ENCODE data around the gene ADGRA1.

DNA sequence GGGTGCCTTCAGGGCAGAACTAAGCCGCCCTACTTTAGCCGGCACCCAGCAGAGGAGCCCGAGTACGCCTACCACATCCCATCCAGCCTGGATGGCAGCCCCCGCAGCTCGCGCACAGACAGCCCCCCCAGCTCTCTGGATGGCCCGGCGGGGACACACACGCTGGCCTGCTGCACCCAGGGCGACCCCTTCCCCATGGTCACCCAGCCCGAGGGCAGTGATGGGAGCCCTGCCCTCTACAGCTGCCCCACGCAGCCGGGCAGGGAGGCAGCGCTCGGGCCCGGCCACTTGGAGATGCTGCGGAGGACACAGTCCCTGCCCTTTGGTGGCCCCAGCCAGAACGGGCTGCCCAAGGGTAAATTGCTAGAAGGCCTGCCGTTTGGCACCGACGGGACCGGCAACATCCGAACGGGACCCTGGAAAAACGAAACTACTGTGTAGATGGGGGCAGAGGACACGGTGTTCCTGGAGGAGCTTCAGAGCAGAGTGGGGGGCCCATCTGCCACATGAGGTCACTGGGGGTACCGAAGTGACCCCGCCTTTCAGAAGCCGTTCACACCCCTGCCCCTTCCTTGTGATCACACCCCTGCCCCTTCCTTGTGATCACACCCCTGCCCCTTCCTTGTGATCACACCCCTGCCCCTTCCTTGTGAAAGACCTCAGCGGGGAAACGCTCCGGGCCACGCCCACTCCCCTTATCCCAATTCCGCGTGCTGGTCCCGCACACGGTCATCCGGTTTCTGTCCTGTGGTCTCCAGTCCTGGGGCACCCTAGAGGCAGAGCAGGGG is 41.5 kb downstream of the ADGRA1 start:
- no peak for TF ChIP-seq CREB1 (CRISPR knock-in tag; IDR thresholded peaks at IDR 0.05; ENCODE audit: low read depth)
- TF ChIP-seq, protein P1, sequence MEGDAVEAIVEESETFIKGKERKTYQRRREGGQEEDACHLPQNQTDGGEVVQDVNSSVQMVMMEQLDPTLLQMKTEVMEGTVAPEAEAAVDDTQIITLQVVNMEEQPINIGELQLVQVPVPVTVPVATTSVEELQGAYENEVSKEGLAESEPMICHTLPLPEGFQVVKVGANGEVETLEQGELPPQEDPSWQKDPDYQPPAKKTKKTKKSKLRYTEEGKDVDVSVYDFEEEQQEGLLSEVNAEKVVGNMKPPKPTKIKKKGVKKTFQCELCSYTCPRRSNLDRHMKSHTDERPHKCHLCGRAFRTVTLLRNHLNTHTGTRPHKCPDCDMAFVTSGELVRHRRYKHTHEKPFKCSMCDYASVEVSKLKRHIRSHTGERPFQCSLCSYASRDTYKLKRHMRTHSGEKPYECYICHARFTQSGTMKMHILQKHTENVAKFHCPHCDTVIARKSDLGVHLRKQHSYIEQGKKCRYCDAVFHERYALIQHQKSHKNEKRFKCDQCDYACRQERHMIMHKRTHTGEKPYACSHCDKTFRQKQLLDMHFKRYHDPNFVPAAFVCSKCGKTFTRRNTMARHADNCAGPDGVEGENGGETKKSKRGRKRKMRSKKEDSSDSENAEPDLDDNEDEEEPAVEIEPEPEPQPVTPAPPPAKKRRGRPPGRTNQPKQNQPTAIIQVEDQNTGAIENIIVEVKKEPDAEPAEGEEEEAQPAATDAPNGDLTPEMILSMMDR (conservative IDR thresholded peaks at IDR 0.05; ENCODE audit: low read depth in 2 of 2): no peak
- TF ChIP-seq, protein P2, sequence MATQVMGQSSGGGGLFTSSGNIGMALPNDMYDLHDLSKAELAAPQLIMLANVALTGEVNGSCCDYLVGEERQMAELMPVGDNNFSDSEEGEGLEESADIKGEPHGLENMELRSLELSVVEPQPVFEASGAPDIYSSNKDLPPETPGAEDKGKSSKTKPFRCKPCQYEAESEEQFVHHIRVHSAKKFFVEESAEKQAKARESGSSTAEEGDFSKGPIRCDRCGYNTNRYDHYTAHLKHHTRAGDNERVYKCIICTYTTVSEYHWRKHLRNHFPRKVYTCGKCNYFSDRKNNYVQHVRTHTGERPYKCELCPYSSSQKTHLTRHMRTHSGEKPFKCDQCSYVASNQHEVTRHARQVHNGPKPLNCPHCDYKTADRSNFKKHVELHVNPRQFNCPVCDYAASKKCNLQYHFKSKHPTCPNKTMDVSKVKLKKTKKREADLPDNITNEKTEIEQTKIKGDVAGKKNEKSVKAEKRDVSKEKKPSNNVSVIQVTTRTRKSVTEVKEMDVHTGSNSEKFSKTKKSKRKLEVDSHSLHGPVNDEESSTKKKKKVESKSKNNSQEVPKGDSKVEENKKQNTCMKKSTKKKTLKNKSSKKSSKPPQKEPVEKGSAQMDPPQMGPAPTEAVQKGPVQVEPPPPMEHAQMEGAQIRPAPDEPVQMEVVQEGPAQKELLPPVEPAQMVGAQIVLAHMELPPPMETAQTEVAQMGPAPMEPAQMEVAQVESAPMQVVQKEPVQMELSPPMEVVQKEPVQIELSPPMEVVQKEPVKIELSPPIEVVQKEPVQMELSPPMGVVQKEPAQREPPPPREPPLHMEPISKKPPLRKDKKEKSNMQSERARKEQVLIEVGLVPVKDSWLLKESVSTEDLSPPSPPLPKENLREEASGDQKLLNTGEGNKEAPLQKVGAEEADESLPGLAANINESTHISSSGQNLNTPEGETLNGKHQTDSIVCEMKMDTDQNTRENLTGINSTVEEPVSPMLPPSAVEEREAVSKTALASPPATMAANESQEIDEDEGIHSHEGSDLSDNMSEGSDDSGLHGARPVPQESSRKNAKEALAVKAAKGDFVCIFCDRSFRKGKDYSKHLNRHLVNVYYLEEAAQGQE (IDR thresholded peaks at IDR 0.05; ENCODE audit: unreplicated experiment): no peak
- no peak for TF ChIP-seq JUNB (IDR thresholded peaks at IDR 0.05; ENCODE audit: unreplicated experiment)
- no peak for TF ChIP-seq POLR2AphosphoS5 (IDR thresholded peaks at IDR 0.05; ENCODE audit: low read depth)
- no peak for TF ChIP-seq EZH2 (IDR thresholded peaks at IDR 0.05; ENCODE audit: low read depth, unreplicated experiment)
- TF ChIP-seq ZNF331 (CRISPR knock-in tag; IDR thresholded peaks at IDR 0.05; ENCODE audit: low read depth): no peak
- no peak for TF ChIP-seq EZH2phosphoT487 (IDR thresholded peaks at IDR 0.05; ENCODE audit: unreplicated experiment)
- TF ChIP-seq, protein P3, sequence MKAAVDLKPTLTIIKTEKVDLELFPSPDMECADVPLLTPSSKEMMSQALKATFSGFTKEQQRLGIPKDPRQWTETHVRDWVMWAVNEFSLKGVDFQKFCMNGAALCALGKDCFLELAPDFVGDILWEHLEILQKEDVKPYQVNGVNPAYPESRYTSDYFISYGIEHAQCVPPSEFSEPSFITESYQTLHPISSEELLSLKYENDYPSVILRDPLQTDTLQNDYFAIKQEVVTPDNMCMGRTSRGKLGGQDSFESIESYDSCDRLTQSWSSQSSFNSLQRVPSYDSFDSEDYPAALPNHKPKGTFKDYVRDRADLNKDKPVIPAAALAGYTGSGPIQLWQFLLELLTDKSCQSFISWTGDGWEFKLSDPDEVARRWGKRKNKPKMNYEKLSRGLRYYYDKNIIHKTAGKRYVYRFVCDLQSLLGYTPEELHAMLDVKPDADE (IDR thresholded peaks at IDR 0.05): no peak
- TF ChIP-seq ZNF114 (CRISPR knock-in tag; IDR thresholded peaks at IDR 0.05): no peak
- no peak for TF ChIP-seq STAT1 (IDR thresholded peaks at IDR 0.05; ENCODE audit: unreplicated experiment)
- TF ChIP-seq, protein P4, sequence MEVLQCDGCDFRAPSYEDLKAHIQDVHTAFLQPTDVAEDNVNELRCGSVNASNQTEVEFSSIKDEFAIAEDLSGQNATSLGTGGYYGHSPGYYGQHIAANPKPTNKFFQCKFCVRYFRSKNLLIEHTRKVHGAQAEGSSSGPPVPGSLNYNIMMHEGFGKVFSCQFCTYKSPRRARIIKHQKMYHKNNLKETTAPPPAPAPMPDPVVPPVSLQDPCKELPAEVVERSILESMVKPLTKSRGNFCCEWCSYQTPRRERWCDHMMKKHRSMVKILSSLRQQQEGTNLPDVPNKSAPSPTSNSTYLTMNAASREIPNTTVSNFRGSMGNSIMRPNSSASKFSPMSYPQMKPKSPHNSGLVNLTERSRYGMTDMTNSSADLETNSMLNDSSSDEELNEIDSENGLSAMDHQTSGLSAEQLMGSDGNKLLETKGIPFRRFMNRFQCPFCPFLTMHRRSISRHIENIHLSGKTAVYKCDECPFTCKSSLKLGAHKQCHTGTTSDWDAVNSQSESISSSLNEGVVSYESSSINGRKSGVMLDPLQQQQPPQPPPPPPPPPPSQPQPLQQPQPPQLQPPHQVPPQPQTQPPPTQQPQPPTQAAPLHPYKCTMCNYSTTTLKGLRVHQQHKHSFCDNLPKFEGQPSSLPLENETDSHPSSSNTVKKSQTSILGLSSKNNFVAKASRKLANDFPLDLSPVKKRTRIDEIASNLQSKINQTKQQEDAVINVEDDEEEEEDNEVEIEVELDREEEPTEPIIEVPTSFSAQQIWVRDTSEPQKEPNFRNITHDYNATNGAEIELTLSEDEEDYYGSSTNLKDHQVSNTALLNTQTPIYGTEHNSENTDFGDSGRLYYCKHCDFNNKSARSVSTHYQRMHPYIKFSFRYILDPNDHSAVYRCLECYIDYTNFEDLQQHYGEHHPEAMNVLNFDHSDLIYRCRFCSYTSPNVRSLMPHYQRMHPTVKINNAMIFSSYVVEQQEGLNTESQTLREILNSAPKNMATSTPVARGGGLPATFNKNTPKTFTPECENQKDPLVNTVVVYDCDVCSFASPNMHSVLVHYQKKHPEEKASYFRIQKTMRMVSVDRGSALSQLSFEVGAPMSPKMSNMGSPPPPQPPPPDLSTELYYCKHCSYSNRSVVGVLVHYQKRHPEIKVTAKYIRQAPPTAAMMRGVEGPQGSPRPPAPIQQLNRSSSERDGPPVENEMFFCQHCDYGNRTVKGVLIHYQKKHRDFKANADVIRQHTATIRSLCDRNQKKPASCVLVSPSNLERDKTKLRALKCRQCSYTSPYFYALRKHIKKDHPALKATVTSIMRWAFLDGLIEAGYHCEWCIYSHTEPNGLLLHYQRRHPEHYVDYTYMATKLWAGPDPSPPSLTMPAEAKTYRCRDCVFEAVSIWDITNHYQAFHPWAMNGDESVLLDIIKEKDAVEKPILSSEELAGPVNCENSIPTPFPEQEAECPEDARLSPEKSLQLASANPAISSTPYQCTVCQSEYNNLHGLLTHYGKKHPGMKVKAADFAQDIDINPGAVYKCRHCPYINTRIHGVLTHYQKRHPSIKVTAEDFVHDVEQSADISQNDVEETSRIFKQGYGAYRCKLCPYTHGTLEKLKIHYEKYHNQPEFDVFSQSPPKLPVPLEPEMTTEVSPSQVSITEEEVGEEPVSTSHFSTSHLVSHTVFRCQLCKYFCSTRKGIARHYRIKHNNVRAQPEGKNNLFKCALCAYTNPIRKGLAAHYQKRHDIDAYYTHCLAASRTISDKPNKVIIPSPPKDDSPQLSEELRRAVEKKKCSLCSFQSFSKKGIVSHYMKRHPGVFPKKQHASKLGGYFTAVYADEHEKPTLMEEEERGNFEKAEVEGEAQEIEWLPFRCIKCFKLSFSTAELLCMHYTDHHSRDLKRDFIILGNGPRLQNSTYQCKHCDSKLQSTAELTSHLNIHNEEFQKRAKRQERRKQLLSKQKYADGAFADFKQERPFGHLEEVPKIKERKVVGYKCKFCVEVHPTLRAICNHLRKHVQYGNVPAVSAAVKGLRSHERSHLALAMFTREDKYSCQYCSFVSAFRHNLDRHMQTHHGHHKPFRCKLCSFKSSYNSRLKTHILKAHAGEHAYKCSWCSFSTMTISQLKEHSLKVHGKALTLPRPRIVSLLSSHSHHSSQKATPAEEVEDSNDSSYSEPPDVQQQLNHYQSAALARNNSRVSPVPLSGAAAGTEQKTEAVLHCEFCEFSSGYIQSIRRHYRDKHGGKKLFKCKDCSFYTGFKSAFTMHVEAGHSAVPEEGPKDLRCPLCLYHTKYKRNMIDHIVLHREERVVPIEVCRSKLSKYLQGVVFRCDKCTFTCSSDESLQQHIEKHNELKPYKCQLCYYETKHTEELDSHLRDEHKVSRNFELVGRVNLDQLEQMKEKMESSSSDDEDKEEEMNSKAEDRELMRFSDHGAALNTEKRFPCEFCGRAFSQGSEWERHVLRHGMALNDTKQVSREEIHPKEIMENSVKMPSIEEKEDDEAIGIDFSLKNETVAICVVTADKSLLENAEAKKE (CRISPR knock-in tag; IDR thresholded peaks at IDR 0.05): no peak
